ENCODE measurements around the gene GEMIN7.

DNA sequence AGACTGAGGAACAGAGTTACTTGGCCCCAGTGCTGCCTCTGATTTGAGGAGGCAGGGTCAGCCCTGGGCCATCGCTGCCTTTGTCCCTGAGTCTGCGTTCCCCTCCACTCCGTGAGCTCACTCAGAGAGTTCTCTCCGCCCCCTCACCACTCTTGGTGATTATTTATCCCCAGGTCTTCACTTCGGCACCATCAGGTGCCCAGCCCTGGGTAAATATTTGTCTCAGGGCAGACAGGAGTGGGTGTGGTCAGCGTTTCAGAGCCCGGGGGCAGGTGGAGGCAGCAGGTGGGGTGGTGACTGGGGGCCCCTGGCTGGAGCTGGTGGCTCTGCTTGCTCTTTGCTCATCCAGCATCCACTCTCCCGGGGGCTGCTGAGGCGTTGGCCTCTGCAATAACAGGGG, 34.6 kb downstream of the GEMIN7 start:
- TF ChIP-seq ZNF367 (CRISPR knock-in tag; IDR thresholded peaks at IDR 0.05; ENCODE audit: borderline replicate concordance) (no peak), REL (CRISPR knock-in tag; conservative IDR thresholded peaks at IDR 0.05) (no peak), CEBPB (IDR thresholded peaks at IDR 0.05; ENCODE audit: borderline replicate concordance, low read depth, low read length) (no peak)
